K562 (cell line): ENCODE measurements around the gene KRTAP2-2. TPM values are rescaled to one million over a fixed set of nuclear protein-coding genes. Genes with fewer than 3 reads are reported as not detected.

Experiments
- ATAC-seq: fragments of 200-7000 bp; cut with Tn5 transposase; 3 replicates; pipeline ENCODE4 v1.9.1; 2020; ENCODE audit warnings: moderate library complexity
- BruUV-seq: library from RNA; stranded (reverse); fragments of 400-500 nt; replicated peaks from 2 replicates; lab custom pipeline; 2021; lab: Mats Ljungman, UMichigan
- CTCF ChIA-PET: fragments of 300-600 bp; formaldehyde crosslinking; extraction: SDS; loops from one replicate; lab custom pipeline; 2021; ENCODE audit warnings: low intra/inter-chr PET ratio; lab: Yijun Ruan, JAX
- POLR2A ChIA-PET: fragments of 300-600, 350-650 bp; sonication (Branson Sonifier 250); formaldehyde crosslinking; extraction: SDS; loops from one replicate; lab custom pipeline; 2021; ENCODE audit warnings: antibody characterized with exemption, inconsistent platforms; lab: Yijun Ruan, JAX
- DNase-seq, 4 experiments: peaks; one replicate each; pipeline versions ENCODE4 v3.0.0 to v3.0.0-alpha.2; 2011 to 2018; ENCODE audit warnings: low spot score in 3 of 4, mixed read lengths in 3 of 4; ENCODE audit errors: extremely low read depth in 1 of 4
- FAIRE-seq: peaks from 2 replicates; lab custom pipeline; 2011; peaks lifted over from hg19 to GRCh38; lab: Jason Lieb, UNC
- H2AFZ ChIP-seq: 2 replicates; pipeline ENCODE4 v1.6.0; 2011; ENCODE audit warnings: low read depth, low read length, control low read depth, inconsistent platforms
- H3K27ac ChIP-seq: fragments of 200-600 bp; 3 replicates; pipeline ENCODE4 v1.8.0; 2011; ENCODE audit warnings: low read depth, mild to moderate bottlenecking, control low read depth, inconsistent platforms, low read length, moderate library complexity, mixed read lengths; ENCODE audit errors: extremely low read depth
- H3K27me3 ChIP-seq, 2 experiments: fragments of 300-600 bp in 1 of 2; 2 replicates in 1 of 2; 3 replicates in 1 of 2; pipeline versions ENCODE4 v1.6.0 to v1.8.0; 2011; ENCODE audit warnings: inconsistent platforms in 2 of 2, low read length in 2 of 2, mild to moderate bottlenecking in 1 of 2, mixed read lengths in 1 of 2, moderate library complexity in 1 of 2; ENCODE audit not compliant: control insufficient read depth in 2 of 2, insufficient read depth in 2 of 2
- H3K36me3 ChIP-seq: fragments of 300-600 bp; 3 replicates; pipeline ENCODE4 v1.8.0; 2011; ENCODE audit warnings: mild to moderate bottlenecking, low read length, inconsistent platforms; ENCODE audit not compliant: control insufficient read depth, insufficient read depth
- H3K4me1 ChIP-seq, 2 experiments: fragments of 200-600 bp in 1 of 2; replicated peaks in 1 of 2; 2 replicates in 1 of 2; 3 replicates in 1 of 2; pipeline versions ENCODE4 v1.5.1 to v1.8.0; 2011; ENCODE audit warnings: inconsistent platforms in 2 of 2, low read length in 2 of 2, mild to moderate bottlenecking in 1 of 2, mixed read lengths in 1 of 2, moderate library complexity in 1 of 2; ENCODE audit not compliant: control insufficient read depth in 2 of 2, insufficient read depth in 2 of 2
- H3K4me2 ChIP-seq: 2 replicates; pipeline ENCODE4 v1.6.1; 2011; ENCODE audit warnings: low read length, control low read depth, inconsistent platforms, mixed read lengths; ENCODE audit not compliant: insufficient read depth
- H3K4me3 ChIP-seq: fragments of 200-600 bp; sonication (generic), shearing (Covaris generic); 2 replicates; pipeline ENCODE4 v1.5.1; 2016; ENCODE audit warnings: control low read depth, inconsistent platforms
- H3K79me2 ChIP-seq: fragments of 200-600 bp; 3 replicates; pipeline ENCODE4 v1.8.0; 2011; ENCODE audit warnings: low read length, inconsistent platforms; ENCODE audit not compliant: control insufficient read depth, insufficient read depth
- H3K9ac ChIP-seq, 2 experiments: 2 replicates each; pipeline versions ENCODE4 v1.6.0 to v1.6.1; 2011; ENCODE audit warnings: low read depth in 2 of 2, low read length in 2 of 2, control low read depth in 1 of 2, inconsistent platforms in 1 of 2, mild to moderate bottlenecking in 1 of 2, mixed read lengths in 1 of 2; ENCODE audit not compliant: insufficient read depth in 1 of 2
- H3K9me1 ChIP-seq: one replicate; pipeline ENCODE4 v1.6.0; 2011; ENCODE audit warnings: inconsistent platforms, mild to moderate bottlenecking, low read length, moderate library complexity; ENCODE audit not compliant: control insufficient read depth, insufficient read depth
- H3K9me3 ChIP-seq: replicated peaks from 2 replicates; pipeline ENCODE4 v1.5.1; 2011; ENCODE audit warnings: low read depth, low read length, inconsistent platforms; ENCODE audit not compliant: control insufficient read depth, insufficient read depth
- H4K20me1 ChIP-seq: replicated peaks from 2 replicates; pipeline ENCODE4 v1.6.1; 2011; ENCODE audit warnings: low read length, inconsistent platforms, mixed read lengths; ENCODE audit not compliant: control insufficient read depth, insufficient read depth
- ARID1B ChIP-seq: fragments of 450-650 bp; IDR thresholded peaks from 2 replicates; pipeline ENCODE4 v1.6.1; 2016; ENCODE audit warnings: antibody characterized with exemption, mild to moderate bottlenecking, inconsistent platforms
- GABPA ChIP-seq: fragments of 200-800 bp; sonication (Bioruptor generic); conservative IDR thresholded peaks from 2 replicates; pipeline ENCODE4 v1.6.1; 2016; ENCODE audit warnings: low read depth, missing genetic modification characterization, missing compliant biosample characterization
- HDAC8 ChIP-seq: fragments of 450-650 bp; IDR thresholded peaks from 2 replicates; pipeline ENCODE4 v1.6.1; 2016; ENCODE audit warnings: mild to moderate bottlenecking, missing genetic modification characterization, moderate library complexity, missing compliant biosample characterization
- SLC30A9 ChIP-seq: fragments of 250-450 bp; sonication (Bioruptor Pico); IDR thresholded peaks from 2 replicates; pipeline ENCODE4 v1.8.0; 2022; ENCODE audit warnings: mild to moderate bottlenecking, moderate library complexity
- TAF15 ChIP-seq: fragments of 200-400 bp; formaldehyde crosslinking; IDR thresholded peaks from 2 replicates; pipeline ENCODE4 v1.6.1; 2017; ENCODE audit warnings: mild to moderate bottlenecking, low read depth, low read length, moderate library complexity
- ZBTB17 ChIP-seq: fragments of 450-650 bp; formaldehyde crosslinking; IDR thresholded peaks from 2 replicates; pipeline ENCODE4 v1.4.0; 2020; ENCODE audit warnings: mild to moderate bottlenecking
- ZNF445 ChIP-seq: fragments of 250-450 bp; sonication (Bioruptor Pico); IDR thresholded peaks from 2 replicates; pipeline ENCODE4 v1.4.0; 2020; ENCODE audit warnings: low read depth, mild to moderate bottlenecking, moderate library complexity
- ZNF57 ChIP-seq: fragments of 450-650 bp; formaldehyde crosslinking; IDR thresholded peaks from 2 replicates; pipeline ENCODE4 v1.4.0; 2020; ENCODE audit warnings: mild to moderate bottlenecking, moderate library complexity
- WGBS: fragments of 100-300 bp; shearing (Covaris generic); methylation state at CpG from one replicate; pipeline ENCODE4 v1.1.6; 2016; ENCODE audit warnings: low coverage, mixed read lengths; ENCODE audit not compliant: insufficient coverage; ENCODE audit errors: missing lambda C conversion rate; 5-methylcytosine and 5-hydroxymethylcytosine counted together
- in situ Hi-C: fragments of 300-500 bp; cut with MboI; formaldehyde crosslinking; loops from 4 replicates; pipeline ENCODE4 v1.15.0; 2018; ENCODE audit warnings: inconsistent platforms, mixed read lengths
- intact Hi-C: fragments of 100-400 bp; cut with micrococcal nuclease; formaldehyde crosslinking; loops from 2 replicates; pipeline ENCODE4 v1.14.2; 2022
- polyA plus RNA-seq, 8 experiments: library from polyadenylated mRNA; depleted of rRNA in 4 of 8; stranded (reverse) in 5 of 8; unstranded in 3 of 8; fragments of >200 nt; fragmentation: Nextera tagmentation in 2 of 8; fragmentation: Illumina TruSeq in 1 of 8; extraction: Ambion mirVana in 2 of 8; extraction: Trizol in 1 of 8; gene quantifications; 2 replicates each; pipeline versions ENCODE4 v1.2.1 to v1.2.3, GENCODE V29; 2011 to 2014; ENCODE audit warnings: inconsistent platforms in 1 of 8, missing spikeins in 1 of 8
- total RNA-seq, 7 experiments: library from RNA; depleted of rRNA in 6 of 7; stranded (reverse); fragments of >200 nt in 6 of 7; fragmentation: Illumina TruSeq in 2 of 7; extraction: Trizol in 2 of 7; gene quantifications; 2 replicates each; pipeline versions ENCODE4 v1.2.1 to v1.2.3, GENCODE V29; 2011 to 2021; ENCODE audit warnings: low replicate concordance in 1 of 7
- TF ChIP-seq, protein P1 (sequence below), 2 experiments: fragments of 450-650 bp; formaldehyde crosslinking in 1 of 2; IDR thresholded peaks; 2 replicates each; pipeline versions ENCODE4 v1.4.0 to v1.6.1; 2014 to 2020; ENCODE audit warnings: mild to moderate bottlenecking in 2 of 2, borderline replicate concordance in 1 of 2, low read depth in 1 of 2
- TF ChIP-seq, protein P2 (sequence below), 2 experiments: fragments of 450-650 bp; conservative IDR thresholded peaks; 2 replicates each; pipeline ENCODE4 v1.6.1; 2017; ENCODE audit warnings: mild to moderate bottlenecking in 2 of 2, moderate library complexity in 2 of 2

Gene KRTAP2-2
- total and polyA plus RNA-seq, 9 of the 15 experiments (the other 6 are each of a cell fraction or from before 2014, with no cell fraction given) = not detected

GRCh38 chr17:41071606-41072360, 16.8 kb upstream of the KRTAP2-2 start:
- POLR2A ChIA-PET = interaction anchor here (0.6 to 0.8 kb wide), 3 partner anchors 34 to 366 kb away, joined by 3 to 4 read pairs (median 3); no protein-coding TSS in a partner anchor
- WGBS = 5% methylated on average over 5 of the region's 5 CpGs
- Histone ChIP-seq H3K27me3 (no peaks in the 10 kb centered on the region; a peak in 1 of 5 replicates), H4K20me1 (no peaks in the 10 kb centered on the region), H3K4me2 (no peak overlapping the region), H3K79me2 (no peaks in the 10 kb centered on the region), H2AFZ (no peak overlapping the region), H3K36me3 (no peaks in the 10 kb centered on the region), H3K9me3 (no peaks in the 10 kb centered on the region), H3K4me3 (no peak overlapping the region), H3K9me1 (no peaks in the 10 kb centered on the region), H3K9ac (no peak overlapping the region), H3K4me1 (peaks cover 0 to under 1% of the 10 kb centered on the region in 2 experiments; a peak in 1 of 5 replicates), H3K27ac (no peak overlapping the region)
- CTCF ChIA-PET = no interaction called here
- DNase-seq (no peak), ATAC-seq (no peak), FAIRE-seq (no peak)
- intact Hi-C loops (no loop called here), in situ Hi-C loops (no loop called here)
- no TSS peak for BruUV-seq
- TF ChIP-seq, protein P1, sequence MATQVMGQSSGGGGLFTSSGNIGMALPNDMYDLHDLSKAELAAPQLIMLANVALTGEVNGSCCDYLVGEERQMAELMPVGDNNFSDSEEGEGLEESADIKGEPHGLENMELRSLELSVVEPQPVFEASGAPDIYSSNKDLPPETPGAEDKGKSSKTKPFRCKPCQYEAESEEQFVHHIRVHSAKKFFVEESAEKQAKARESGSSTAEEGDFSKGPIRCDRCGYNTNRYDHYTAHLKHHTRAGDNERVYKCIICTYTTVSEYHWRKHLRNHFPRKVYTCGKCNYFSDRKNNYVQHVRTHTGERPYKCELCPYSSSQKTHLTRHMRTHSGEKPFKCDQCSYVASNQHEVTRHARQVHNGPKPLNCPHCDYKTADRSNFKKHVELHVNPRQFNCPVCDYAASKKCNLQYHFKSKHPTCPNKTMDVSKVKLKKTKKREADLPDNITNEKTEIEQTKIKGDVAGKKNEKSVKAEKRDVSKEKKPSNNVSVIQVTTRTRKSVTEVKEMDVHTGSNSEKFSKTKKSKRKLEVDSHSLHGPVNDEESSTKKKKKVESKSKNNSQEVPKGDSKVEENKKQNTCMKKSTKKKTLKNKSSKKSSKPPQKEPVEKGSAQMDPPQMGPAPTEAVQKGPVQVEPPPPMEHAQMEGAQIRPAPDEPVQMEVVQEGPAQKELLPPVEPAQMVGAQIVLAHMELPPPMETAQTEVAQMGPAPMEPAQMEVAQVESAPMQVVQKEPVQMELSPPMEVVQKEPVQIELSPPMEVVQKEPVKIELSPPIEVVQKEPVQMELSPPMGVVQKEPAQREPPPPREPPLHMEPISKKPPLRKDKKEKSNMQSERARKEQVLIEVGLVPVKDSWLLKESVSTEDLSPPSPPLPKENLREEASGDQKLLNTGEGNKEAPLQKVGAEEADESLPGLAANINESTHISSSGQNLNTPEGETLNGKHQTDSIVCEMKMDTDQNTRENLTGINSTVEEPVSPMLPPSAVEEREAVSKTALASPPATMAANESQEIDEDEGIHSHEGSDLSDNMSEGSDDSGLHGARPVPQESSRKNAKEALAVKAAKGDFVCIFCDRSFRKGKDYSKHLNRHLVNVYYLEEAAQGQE (IDR thresholded peaks at IDR 0.05; ENCODE audit: borderline replicate concordance) = no peak
- TF ChIP-seq, protein P1 (CRISPR knock-in tag; IDR thresholded peaks at IDR 0.05; ENCODE audit: low read depth) = no peak
- no peak for TF ChIP-seq SLC30A9 (CRISPR knock-in tag)
- TF ChIP-seq ZNF445 (CRISPR knock-in tag) = no peak
- TF ChIP-seq GABPA (tag) = peak; percentile 58
- TF ChIP-seq ZNF57 (CRISPR knock-in tag) = no peak
- TF ChIP-seq ARID1B = no peak
- TF ChIP-seq TAF15 = no peak
- TF ChIP-seq, protein P2, sequence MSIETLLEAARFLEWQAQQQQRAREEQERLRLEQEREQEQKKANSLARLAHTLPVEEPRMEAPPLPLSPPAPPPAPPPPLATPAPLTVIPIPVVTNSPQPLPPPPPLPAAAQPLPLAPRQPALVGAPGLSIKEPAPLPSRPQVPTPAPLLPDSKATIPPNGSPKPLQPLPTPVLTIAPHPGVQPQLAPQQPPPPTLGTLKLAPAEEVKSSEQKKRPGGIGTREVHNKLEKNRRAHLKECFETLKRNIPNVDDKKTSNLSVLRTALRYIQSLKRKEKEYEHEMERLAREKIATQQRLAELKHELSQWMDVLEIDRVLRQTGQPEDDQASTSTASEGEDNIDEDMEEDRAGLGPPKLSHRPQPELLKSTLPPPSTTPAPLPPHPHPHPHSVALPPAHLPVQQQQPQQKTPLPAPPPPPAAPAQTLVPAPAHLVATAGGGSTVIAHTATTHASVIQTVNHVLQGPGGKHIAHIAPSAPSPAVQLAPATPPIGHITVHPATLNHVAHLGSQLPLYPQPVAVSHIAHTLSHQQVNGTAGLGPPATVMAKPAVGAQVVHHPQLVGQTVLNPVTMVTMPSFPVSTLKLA (conservative IDR thresholded peaks at IDR 0.05) = no peak
- TF ChIP-seq HDAC8 (tag) = no peak
- no peak for TF ChIP-seq ZBTB17 (CRISPR knock-in tag)
